Mesothelial cell of epicardium (in vitro differentiated cells): ENCODE measurements around the gene MAD1L1. TPM values are rescaled to one million over a fixed set of nuclear protein-coding genes. Genes with fewer than 3 reads are reported as not detected.

Source experiments
- DNase-seq, 2 experiments: peaks; one replicate each; pipeline ENCODE4 v3.0.0; 2021; ENCODE audit warnings: low spot score in 2 of 2; ENCODE audit not compliant: unreplicated experiment in 2 of 2
- H3K27ac Mint-ChIP-seq: 2 replicates; pipeline ENCODE4 v1.8.0; 2021; ENCODE audit warnings: mixed read lengths
- H3K27me3 Mint-ChIP-seq: 2 replicates; pipeline ENCODE4 v1.8.0; 2021; ENCODE audit warnings: low read depth, mixed read lengths
- H3K36me3 Mint-ChIP-seq: 2 replicates; pipeline ENCODE4 v1.8.0; 2021; ENCODE audit warnings: mixed read lengths
- H3K4me1 Mint-ChIP-seq: 2 replicates; pipeline ENCODE4 v1.8.0; 2021; ENCODE audit warnings: mixed read lengths
- H3K4me3 Mint-ChIP-seq: 2 replicates; pipeline ENCODE4 v1.8.0; 2021; ENCODE audit warnings: mild to moderate bottlenecking, moderate library complexity, mixed read lengths
- H3K9me3 Mint-ChIP-seq: 2 replicates; pipeline ENCODE4 v1.8.0; 2021; ENCODE audit warnings: mixed read lengths
- total RNA-seq: library from RNA; stranded (reverse); gene quantifications from 3 replicates; pipeline ENCODE4 v1.2.1, GENCODE V29; 2021
- TF ChIP-seq, protein P1 (sequence below): fragments of 200-600 bp; sonication (generic); IDR thresholded peaks from one replicate; pipeline ENCODE4 v1.5.0; 2021; ENCODE audit warnings: antibody characterized with exemption; ENCODE audit not compliant: unreplicated experiment

The MAD1L1 gene
- total RNA-seq, 1 donor from 2014 or later, result 45.0 TPM

DNA sequence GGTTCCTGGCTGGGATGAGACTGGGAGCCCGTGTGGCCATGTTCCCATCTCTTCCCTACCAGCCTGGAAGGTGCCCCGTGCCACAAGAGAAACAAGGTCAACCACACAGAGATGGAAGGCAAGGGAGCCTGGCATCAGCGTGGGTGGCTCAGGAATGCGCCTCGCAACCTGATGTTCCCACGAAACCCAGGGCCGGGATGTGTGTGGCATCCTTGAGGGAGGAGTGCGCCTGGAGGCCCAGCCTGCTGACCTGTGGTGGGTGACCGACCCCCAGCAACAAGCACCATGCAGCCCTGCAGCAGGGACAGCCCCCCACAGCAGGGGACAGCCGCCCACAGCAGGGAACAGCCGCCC is 295.5 kb downstream of the MAD1L1 start:
- Mint-ChIP-seq H3K27ac (no peak overlapping the region), H3K4me1 (no peaks in the 10 kb centered on the region), H3K27me3 (no peaks in the 10 kb centered on the region), H3K9me3 (peaks cover 11% of the 10 kb centered on the region), H3K36me3 (peaks cover 20% of the 10 kb centered on the region), H3K4me3 (no peak overlapping the region)
- TF ChIP-seq, protein P1, sequence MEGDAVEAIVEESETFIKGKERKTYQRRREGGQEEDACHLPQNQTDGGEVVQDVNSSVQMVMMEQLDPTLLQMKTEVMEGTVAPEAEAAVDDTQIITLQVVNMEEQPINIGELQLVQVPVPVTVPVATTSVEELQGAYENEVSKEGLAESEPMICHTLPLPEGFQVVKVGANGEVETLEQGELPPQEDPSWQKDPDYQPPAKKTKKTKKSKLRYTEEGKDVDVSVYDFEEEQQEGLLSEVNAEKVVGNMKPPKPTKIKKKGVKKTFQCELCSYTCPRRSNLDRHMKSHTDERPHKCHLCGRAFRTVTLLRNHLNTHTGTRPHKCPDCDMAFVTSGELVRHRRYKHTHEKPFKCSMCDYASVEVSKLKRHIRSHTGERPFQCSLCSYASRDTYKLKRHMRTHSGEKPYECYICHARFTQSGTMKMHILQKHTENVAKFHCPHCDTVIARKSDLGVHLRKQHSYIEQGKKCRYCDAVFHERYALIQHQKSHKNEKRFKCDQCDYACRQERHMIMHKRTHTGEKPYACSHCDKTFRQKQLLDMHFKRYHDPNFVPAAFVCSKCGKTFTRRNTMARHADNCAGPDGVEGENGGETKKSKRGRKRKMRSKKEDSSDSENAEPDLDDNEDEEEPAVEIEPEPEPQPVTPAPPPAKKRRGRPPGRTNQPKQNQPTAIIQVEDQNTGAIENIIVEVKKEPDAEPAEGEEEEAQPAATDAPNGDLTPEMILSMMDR, result no peak
- no peak for DNase-seq

DNA sequence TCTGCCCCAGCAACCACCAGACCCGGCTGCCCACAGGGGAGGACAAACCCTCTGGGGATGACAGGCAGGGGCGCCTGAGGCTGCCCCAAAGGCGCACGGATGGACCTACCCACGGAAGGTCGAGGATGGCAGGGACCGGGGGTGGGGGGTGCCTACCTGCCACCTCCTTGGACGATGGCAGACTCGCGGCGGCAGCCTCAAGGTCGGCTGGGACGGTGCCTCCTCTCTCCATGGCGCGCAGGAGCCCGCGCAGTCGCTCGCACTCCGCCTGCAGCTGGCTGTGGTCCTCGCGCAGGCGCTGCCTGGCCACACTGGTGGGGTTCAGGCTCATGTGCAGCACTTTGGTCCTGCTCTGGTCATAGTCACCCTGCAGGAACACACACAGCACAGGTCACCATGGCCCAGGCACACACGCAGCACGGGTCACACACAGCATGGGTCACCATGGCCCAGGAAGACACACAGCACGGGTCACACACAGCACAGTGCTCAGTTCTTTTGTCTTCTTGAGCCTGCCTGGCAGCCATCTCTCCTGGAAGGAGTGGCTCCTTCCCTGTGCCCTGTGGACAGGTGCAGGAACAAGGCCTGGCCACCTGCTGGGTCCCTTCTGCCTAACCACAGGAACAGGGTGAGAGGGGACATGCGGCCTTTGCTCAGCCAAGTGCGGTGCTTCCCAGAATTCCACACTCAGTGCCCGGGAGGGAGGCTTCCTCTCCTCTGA is 296.1 kb downstream of the MAD1L1 start:
- no peak overlapping the region for H3K27ac Mint-ChIP-seq
- H3K4me1 Mint-ChIP-seq, result no peaks in the 10 kb centered on the region
- no peak overlapping the region for H3K4me3 Mint-ChIP-seq
- TF ChIP-seq, protein P1, result no peak
- H3K27me3 Mint-ChIP-seq, result no peaks in the 10 kb centered on the region
- DNase-seq, result no peak
- H3K9me3 Mint-ChIP-seq, result peaks cover 11% of the 10 kb centered on the region
- H3K36me3 Mint-ChIP-seq, result peaks cover 23% of the 10 kb centered on the region

DNA sequence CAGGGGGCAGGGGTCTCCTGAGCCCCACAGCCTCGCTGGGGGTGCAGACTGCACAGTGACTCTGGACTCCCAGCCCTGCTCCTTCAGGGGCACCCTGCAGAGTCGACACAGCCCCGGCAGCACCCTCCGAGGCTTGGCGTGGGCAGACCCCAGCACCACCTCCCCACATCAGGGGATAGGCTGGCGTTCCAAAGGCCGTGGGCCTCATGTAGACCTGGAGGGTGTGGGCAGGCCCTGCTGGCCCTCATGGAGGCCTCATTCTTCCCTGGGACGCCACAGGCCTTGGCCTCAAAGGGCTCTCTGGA is 296.8 kb downstream of the MAD1L1 start:
- H3K27me3 Mint-ChIP-seq, result no peaks in the 10 kb centered on the region
- no peaks in the 10 kb centered on the region for H3K4me1 Mint-ChIP-seq
- no peak overlapping the region for H3K27ac Mint-ChIP-seq
- TF ChIP-seq, protein P1, result no peak
- no peak for DNase-seq
- H3K36me3 Mint-ChIP-seq, result peaks cover 27% of the 10 kb centered on the region
- peaks cover 11% of the 10 kb centered on the region for H3K9me3 Mint-ChIP-seq
- no peak overlapping the region for H3K4me3 Mint-ChIP-seq

DNA sequence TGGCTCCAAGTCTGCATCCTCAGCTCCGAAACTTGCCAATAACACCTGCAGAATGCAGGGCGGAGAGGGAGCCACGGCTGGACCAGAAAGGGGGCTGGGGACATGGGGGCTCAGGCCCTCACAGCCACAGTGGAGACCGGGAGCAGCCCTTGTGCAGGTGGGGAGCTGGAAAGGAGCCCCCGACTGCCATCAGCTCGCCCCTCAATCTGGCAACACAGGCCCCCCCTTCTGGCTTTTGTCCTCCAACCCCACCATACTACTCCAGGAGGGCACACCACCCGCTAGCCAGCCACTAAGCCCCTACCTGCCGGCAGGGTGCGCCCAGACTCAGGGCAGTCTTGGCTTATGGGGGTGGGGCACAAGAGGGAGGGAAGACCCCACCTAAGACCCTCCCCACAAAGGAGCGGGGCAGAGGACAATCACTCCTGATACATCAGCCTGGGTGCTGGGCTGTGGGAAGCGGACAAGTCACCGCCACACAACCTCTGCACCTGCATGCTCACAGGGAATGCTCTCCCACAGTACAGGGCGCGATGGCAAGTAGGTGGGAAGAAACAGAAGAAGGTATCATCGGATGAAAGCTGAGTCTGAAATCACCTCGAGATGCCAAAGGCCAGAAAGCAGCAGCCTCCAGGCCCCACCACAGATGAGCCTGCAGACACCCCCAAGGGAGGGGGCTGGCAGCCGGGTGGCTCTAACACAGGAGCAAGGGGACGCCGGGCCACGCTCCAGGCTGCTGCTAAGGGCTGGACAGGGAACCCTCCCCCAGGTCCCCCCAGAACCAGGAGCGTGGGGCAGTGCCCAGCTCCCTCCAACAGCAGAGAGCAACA is 297.4 kb downstream of the MAD1L1 start:
- no peak overlapping the region for H3K4me3 Mint-ChIP-seq
- H3K27ac Mint-ChIP-seq, result no peak overlapping the region
- no peaks in the 10 kb centered on the region for H3K27me3 Mint-ChIP-seq

DNA sequence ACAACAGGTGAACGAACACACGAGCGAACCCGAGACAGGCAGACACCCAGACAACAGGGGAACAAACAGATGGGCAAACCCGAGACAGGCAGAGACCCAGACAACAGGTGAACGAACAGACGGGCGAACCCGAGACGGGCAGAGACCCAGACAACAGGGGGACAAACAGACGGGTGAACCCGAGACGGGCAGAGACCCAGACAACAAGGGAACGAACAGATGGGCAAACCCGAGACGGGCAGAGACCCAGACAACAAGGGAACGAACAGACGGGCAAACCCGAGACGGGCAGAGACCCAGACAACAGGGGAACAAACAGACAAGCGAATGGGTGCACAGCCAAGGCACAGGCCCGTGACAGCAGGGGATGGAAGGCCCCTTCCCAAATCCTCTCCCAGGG is 298.0 kb downstream of the MAD1L1 start:
- H3K4me3 Mint-ChIP-seq, result no peak overlapping the region
- no peaks in the 10 kb centered on the region for H3K4me1 Mint-ChIP-seq
- H3K36me3 Mint-ChIP-seq, result peaks cover 27% of the 10 kb centered on the region
- peaks cover 11% of the 10 kb centered on the region for H3K9me3 Mint-ChIP-seq
- TF ChIP-seq, protein P1, result no peak
- H3K27ac Mint-ChIP-seq, result no peak overlapping the region
- H3K27me3 Mint-ChIP-seq, result no peaks in the 10 kb centered on the region
- DNase-seq, result no peak

More for the DNA sequence above, 297.4 kb downstream of the MAD1L1 start:
- Mint-ChIP-seq H3K9me3 (peaks cover 11% of the 10 kb centered on the region), H3K36me3 (peaks cover 27% of the 10 kb centered on the region), H3K4me1 (no peaks in the 10 kb centered on the region)
- no peak for DNase-seq
- TF ChIP-seq, protein P1, result no peak
